ENCODE results near the gene FDXACB1.
"Not testable (repeated sequence)": the region's sequence is repeated elsewhere in the genome, so short reads cannot be mapped to it uniquely, and the experiment has no call there.

Gene FDXACB1

DNA sequence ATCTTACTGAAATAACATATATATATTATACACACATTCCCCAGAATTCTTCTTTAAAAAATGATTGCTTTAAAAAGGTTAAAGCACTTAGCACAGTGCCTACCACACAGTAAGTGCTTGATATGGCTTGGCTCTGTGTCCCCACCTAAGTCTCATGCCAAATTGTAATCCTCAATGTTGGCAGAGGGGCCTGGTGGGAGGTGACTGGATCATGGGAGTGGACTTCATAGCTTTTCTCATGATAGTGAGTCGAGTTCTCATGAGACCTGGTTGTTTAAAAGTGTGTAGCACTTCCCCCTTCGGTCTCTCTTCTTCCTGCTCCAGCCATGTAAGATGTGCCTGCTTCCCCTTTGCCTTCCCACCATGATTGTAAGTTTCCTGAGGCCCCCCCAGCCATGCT is 26.4 kb upstream of the FDXACB1 start:
- Histone ChIP-seq H3K36me3 (ENCODE audit: control insufficient read depth, low read depth, low read length) (no peaks in the 10 kb centered on the region), H3K4me1 (ENCODE audit: control insufficient read depth, low read depth, low read length) (no peaks in the 10 kb centered on the region), H3K27ac (ENCODE audit: low read length) (no peak overlapping the region), H3K27me3 (ENCODE audit: control insufficient read depth, insufficient read depth, low read length) (no peaks in the 10 kb centered on the region), H3K4me3 (ENCODE audit: low read length) (no peak overlapping the region), H3K9me3 (ENCODE audit: control insufficient read depth, low read depth, low read length) (no peaks in the 10 kb centered on the region), H3K9ac (ENCODE audit: low read length) (no peak overlapping the region)

DNA sequence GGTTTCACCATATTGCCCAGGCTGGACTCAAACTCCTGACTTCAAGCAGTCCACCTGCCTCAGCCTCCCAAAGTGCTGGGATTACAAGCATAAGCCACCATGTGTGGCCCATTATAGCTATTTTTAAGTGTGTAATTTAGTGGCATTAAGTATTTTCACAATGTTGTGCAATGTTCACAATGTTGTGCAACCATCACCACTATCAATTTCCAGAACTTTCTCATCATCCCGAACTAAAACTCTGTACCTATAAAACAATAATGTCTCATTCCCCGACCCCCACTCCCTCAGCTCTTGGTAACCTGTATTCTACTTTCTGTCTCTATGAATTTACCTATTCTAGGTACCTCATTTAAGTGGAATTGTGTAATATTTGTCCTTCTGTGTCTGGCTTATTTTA is 7.9 kb upstream of the FDXACB1 start:
- no peaks in the 10 kb centered on the region for H3K9me3 ChIP-seq (ENCODE audit: control insufficient read depth, low read depth, low read length)
- H3K27ac ChIP-seq (ENCODE audit: low read length), result no peak overlapping the region
- no peaks in the 10 kb centered on the region for H3K4me1 ChIP-seq (ENCODE audit: control insufficient read depth, low read depth, low read length)
- H3K36me3 ChIP-seq (ENCODE audit: control insufficient read depth, low read depth, low read length), result no peaks in the 10 kb centered on the region
- H3K9ac ChIP-seq (ENCODE audit: low read length), result no peak overlapping the region
- H3K27me3 ChIP-seq (ENCODE audit: control insufficient read depth, insufficient read depth, low read length), result no peaks in the 10 kb centered on the region
- no peak overlapping the region for H3K4me3 ChIP-seq (ENCODE audit: low read length)

DNA sequence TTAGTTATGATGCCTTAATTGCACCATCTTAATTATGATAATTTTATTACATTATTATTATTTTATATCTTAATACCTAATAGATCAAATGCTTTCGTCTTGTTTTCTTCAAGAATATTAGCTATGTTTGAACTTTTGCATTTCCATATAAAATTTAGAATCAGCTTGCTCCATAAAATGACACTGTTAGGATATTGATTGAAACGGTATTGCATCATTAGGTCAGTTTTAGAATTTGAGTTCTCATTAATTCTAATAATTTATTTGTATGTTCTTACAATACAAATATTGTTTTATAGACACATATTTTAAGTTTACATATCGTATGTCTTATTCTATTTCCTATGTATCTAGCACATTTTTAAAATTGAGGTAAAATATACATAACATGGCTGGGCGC is 7.1 kb upstream of the FDXACB1 start:
- no peaks in the 10 kb centered on the region for H3K4me1 ChIP-seq (ENCODE audit: control insufficient read depth, low read depth, low read length)
- no peaks in the 10 kb centered on the region for H3K36me3 ChIP-seq (ENCODE audit: control insufficient read depth, low read depth, low read length)
- no peak overlapping the region for H3K9ac ChIP-seq (ENCODE audit: low read length)
- H3K27ac ChIP-seq (ENCODE audit: low read length), result no peak overlapping the region
- no peaks in the 10 kb centered on the region for H3K27me3 ChIP-seq (ENCODE audit: control insufficient read depth, insufficient read depth, low read length)
- H3K9me3 ChIP-seq (ENCODE audit: control insufficient read depth, low read depth, low read length), result no peaks in the 10 kb centered on the region
- no peak overlapping the region for H3K4me3 ChIP-seq (ENCODE audit: low read length)

DNA sequence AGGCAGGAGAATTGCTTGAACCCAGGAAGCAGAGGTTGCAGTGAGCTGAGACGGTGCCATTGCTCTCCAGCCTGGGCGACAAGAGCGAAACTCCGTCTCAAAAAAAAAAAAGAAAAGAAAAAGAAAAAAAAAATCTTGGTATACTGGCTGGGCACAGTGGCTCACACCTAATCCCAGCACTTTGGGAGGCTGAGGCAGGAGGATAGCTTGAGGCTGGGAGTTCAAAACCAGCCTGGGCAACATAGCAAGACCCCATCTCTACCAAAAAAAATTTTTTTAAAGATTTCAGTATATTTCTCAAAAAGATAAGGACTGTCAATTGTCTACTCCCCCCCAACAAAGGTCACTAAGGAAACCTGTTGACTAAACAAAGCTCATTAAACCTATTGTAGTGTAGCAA is 6.1 kb upstream of the FDXACB1 start:
- not testable (repeated sequence) for H3K4me3 ChIP-seq (ENCODE audit: low read length); H3K27ac ChIP-seq (ENCODE audit: low read length); H3K36me3 ChIP-seq (ENCODE audit: control insufficient read depth, low read depth, low read length); H3K4me1 ChIP-seq (ENCODE audit: control insufficient read depth, low read depth, low read length); H3K9ac ChIP-seq (ENCODE audit: low read length); H3K9me3 ChIP-seq (ENCODE audit: control insufficient read depth, low read depth, low read length); H3K27me3 ChIP-seq (ENCODE audit: control insufficient read depth, insufficient read depth, low read length)

DNA sequence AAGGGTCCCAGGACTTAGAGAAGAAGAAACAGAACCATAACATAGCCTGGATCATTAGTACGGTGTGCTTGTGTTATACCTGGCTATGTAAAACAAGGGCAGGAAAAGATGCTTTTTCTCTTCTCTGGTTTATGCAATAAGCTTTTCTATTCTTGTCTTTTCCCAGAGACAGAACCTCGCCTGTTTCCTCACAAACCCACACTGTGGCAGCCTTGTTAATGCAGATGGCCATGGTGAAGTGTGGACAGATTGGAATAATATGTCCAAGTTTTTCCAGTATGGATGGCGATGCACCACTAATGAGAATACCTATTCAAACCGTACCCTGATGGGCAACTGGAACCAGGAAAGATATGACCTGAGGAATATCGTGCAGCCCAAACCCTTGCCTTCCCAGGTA is 3.2 kb upstream of the FDXACB1 start:
- Histone ChIP-seq H3K9me3 (ENCODE audit: control insufficient read depth, low read depth, low read length) (no peaks in the 10 kb centered on the region), H3K9ac (ENCODE audit: low read length) (no peak overlapping the region), H3K36me3 (ENCODE audit: control insufficient read depth, low read depth, low read length) (no peaks in the 10 kb centered on the region), H3K4me3 (ENCODE audit: low read length) (no peak overlapping the region), H3K4me1 (ENCODE audit: control insufficient read depth, low read depth, low read length) (peaks cover 5% of the 10 kb centered on the region), H3K27ac (ENCODE audit: low read length) (no peak overlapping the region), H3K27me3 (ENCODE audit: control insufficient read depth, insufficient read depth, low read length) (no peaks in the 10 kb centered on the region)

DNA sequence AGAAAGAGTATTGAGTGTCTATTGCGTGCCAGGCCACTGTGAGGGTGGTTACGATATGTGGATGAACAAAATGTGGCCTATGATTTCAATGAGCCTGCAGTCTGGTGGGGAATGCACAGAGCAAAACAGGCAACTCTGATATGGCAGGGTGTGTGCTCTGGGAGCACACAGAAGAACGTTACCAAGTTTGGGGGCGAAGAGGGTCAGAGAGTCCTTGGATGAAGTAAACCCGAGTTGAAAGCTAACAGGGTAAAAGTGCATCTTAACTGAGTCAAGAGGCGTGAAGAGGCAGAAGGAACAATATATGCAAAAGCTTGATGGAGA is 634 bp upstream of the FDXACB1 start:
- H3K9me3 ChIP-seq (ENCODE audit: control insufficient read depth, low read depth, low read length), result no peaks in the 10 kb centered on the region
- peak overlapping the region; percentile 97 for H3K27ac ChIP-seq (ENCODE audit: low read length)
- peak overlapping the region; percentile 99 for H3K4me3 ChIP-seq (ENCODE audit: low read length)
- H3K4me1 ChIP-seq (ENCODE audit: control insufficient read depth, low read depth, low read length), result peaks cover 5% of the 10 kb centered on the region
- H3K9ac ChIP-seq (ENCODE audit: low read length), result peak overlapping the region; percentile 84
- no peaks in the 10 kb centered on the region for H3K36me3 ChIP-seq (ENCODE audit: control insufficient read depth, low read depth, low read length)
- no peaks in the 10 kb centered on the region for H3K27me3 ChIP-seq (ENCODE audit: control insufficient read depth, insufficient read depth, low read length)

DNA sequence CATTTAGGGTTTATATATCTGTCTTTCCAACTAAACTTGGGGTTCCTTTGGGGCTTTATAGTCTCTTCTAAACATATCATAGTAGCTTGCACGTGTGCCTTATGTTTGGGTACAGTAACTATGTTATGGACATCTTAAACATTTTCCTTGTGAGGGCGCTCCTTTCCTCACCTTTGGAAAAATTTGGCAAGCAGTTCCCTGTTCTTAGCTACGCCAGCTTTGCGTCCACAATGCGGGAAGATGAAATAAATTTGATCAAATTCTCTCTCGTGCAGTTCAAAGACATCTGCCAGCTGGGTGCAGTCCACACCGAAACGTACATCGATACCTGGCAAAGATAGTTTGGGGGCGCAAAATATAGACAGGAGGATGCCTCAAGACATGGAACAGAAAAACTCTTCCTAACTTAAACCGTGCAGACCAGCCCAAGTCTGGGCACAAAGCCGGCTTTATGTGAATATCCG is 548 bp downstream of the FDXACB1 start:
- no peaks in the 10 kb centered on the region for H3K36me3 ChIP-seq (ENCODE audit: control insufficient read depth, low read depth, low read length)
- peak overlapping the region; percentile 99 for H3K4me3 ChIP-seq (ENCODE audit: low read length)
- peaks cover 5% of the 10 kb centered on the region for H3K4me1 ChIP-seq (ENCODE audit: control insufficient read depth, low read depth, low read length)
- H3K27me3 ChIP-seq (ENCODE audit: control insufficient read depth, insufficient read depth, low read length), result no peaks in the 10 kb centered on the region
- H3K9me3 ChIP-seq (ENCODE audit: control insufficient read depth, low read depth, low read length), result no peaks in the 10 kb centered on the region
- H3K27ac ChIP-seq (ENCODE audit: low read length), result peak overlapping the region; percentile 10
- H3K9ac ChIP-seq (ENCODE audit: low read length), result peak overlapping the region; percentile 61

DNA sequence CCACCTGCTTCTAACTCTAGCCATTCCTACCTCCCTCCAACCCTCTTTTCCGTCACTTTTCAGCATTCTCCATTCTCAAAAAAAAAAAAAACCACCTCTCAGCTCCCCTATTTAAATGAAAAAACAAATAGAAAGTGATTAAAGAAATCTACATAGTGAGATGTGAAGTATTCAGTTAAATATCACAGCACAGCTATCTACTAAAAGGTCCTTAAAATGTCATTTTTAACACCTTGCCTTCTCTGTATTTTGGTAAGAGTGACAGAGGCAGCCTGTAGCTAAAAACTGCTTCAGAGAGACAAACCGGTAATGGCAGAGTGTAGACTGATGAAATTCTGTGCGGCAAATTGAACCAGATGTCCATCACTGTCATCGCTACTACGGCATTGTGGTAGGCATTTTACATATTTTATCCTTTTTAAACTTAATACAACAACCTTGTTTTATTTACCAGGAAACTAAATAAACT is 7.2 kb downstream of the FDXACB1 start:
- H3K9me3 ChIP-seq (ENCODE audit: control insufficient read depth, low read depth, low read length), result no peaks in the 10 kb centered on the region

DNA sequence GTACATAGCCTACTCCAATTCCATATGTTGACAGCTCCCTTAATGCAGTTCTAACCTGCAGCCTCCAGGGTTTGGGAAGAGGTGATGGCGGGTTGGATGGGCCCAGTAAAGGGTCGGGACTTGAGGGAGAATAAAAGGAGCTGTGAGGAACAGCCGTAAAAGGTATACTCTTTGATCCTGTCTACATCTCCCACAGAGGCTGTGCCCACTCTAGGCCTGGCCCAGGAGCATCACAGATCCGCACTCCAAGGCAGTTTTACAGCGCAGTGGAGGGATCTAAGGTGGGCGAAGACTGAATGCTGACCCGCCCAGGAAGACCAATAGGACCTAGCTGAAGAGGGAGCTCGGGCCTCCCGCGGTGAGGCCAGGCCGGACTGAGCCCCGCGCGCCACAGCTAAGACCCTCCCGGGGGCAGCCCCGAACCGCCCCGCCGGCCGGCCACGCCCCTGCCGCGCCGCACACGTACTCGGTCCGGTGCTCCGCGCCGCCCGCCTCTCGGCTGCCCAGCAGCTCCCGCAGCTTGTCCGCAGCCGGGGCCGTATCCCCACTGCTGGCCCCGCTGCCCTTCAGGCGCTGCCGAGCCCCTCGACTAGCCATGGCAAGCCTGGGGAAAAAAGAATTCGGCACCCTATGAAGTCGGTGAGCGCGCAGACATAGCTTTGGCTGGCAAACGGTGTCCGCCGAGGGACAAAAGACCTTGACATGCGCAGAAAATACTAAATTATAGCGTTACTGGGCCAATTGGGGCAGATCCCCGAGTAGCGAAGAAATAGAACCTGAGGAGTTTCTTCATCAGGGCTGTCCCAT is 7.9 kb downstream of the FDXACB1 start, which contains the start of gene ALG9:
Gene ALG9, minus strand, starts transcription at position 696 of the 807 bp plus-strand sequence. Its CDS starts 99 bp downstream, at position 597.
- no peaks in the 10 kb centered on the region for H3K27me3 ChIP-seq (ENCODE audit: control insufficient read depth, insufficient read depth, low read length)
- peak within 1 kb of the TSS; percentile 51 for H3K9ac ChIP-seq (ENCODE audit: low read length)
- no peak within 1 kb of the TSS for H3K27ac ChIP-seq (ENCODE audit: low read length)
- no peaks in the 10 kb centered on the region for H3K9me3 ChIP-seq (ENCODE audit: control insufficient read depth, low read depth, low read length)
- H3K36me3 ChIP-seq (ENCODE audit: control insufficient read depth, low read depth, low read length), result peaks cover 6% of the 10 kb centered on the region
- H3K4me1 ChIP-seq (ENCODE audit: control insufficient read depth, low read depth, low read length), result peaks cover 6% of the 10 kb centered on the region
- H3K4me3 ChIP-seq (ENCODE audit: low read length), result peak within 1 kb of the TSS; percentile 94

More for the DNA sequence above, 7.2 kb downstream of the FDXACB1 start:
- no peaks in the 10 kb centered on the region for H3K27me3 ChIP-seq (ENCODE audit: control insufficient read depth, insufficient read depth, low read length)
- peaks cover 6% of the 10 kb centered on the region for H3K4me1 ChIP-seq (ENCODE audit: control insufficient read depth, low read depth, low read length)
- peak overlapping the region; percentile 94 for H3K4me3 ChIP-seq (ENCODE audit: low read length)
- no peaks in the 10 kb centered on the region for H3K36me3 ChIP-seq (ENCODE audit: control insufficient read depth, low read depth, low read length)
- H3K27ac ChIP-seq (ENCODE audit: low read length), result no peak overlapping the region
- H3K9ac ChIP-seq (ENCODE audit: low read length), result peak overlapping the region; percentile 51

DNA sequence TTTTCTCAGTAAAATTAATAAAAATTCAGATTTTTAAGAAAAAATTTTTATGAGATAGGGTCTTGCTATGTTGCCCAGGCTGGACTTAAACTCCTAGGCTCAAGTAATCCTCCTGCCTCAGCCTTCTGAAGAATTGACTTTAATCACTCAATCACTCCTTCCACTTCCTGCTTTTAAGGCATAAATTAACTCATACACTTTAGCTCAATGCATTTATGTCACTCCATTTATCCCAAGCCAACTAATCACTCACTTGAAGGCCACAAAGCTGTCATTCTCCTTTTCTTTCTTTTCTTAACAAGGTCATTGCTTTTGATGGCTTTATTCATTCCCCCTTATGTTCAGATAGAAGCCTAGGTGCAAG is 8.5 kb downstream of the FDXACB1 start:
- peaks cover 6% of the 10 kb centered on the region for H3K36me3 ChIP-seq (ENCODE audit: control insufficient read depth, low read depth, low read length)
- H3K27me3 ChIP-seq (ENCODE audit: control insufficient read depth, insufficient read depth, low read length), result no peaks in the 10 kb centered on the region
- peak overlapping the region; percentile 51 for H3K9ac ChIP-seq (ENCODE audit: low read length)
- H3K4me3 ChIP-seq (ENCODE audit: low read length), result peak overlapping the region; percentile 94
- H3K9me3 ChIP-seq (ENCODE audit: control insufficient read depth, low read depth, low read length), result no peaks in the 10 kb centered on the region
- H3K4me1 ChIP-seq (ENCODE audit: control insufficient read depth, low read depth, low read length), result peaks cover 6% of the 10 kb centered on the region
- no peak overlapping the region for H3K27ac ChIP-seq (ENCODE audit: low read length)

DNA sequence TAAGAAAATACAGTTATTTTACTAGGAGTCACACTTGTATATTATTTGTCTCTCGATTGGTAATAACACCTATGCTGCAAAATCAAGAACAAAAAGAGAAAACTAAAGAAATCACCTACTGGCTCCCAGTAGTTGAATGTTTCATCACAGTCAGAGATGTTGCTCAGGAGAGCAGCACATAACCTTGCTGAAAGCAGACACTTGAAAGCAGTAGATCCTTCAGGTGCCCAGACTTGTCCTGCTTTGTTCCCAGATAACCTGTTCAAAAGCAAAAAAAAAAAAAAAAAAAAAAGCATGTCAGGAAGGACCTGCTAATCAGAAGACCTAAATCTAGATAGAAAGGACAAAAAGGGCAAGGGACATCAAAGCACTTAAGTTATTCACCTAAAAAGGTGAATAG is 8.9 kb downstream of the FDXACB1 start:
- no peak overlapping the region for H3K27ac ChIP-seq (ENCODE audit: low read length)
- H3K27me3 ChIP-seq (ENCODE audit: control insufficient read depth, insufficient read depth, low read length), result no peaks in the 10 kb centered on the region
- peaks cover 6% of the 10 kb centered on the region for H3K4me1 ChIP-seq (ENCODE audit: control insufficient read depth, low read depth, low read length)
- H3K9me3 ChIP-seq (ENCODE audit: control insufficient read depth, low read depth, low read length), result no peaks in the 10 kb centered on the region
- peaks cover 6% of the 10 kb centered on the region for H3K36me3 ChIP-seq (ENCODE audit: control insufficient read depth, low read depth, low read length)
- no peak overlapping the region for H3K9ac ChIP-seq (ENCODE audit: low read length)
- peak overlapping the region; percentile 94 for H3K4me3 ChIP-seq (ENCODE audit: low read length)

DNA sequence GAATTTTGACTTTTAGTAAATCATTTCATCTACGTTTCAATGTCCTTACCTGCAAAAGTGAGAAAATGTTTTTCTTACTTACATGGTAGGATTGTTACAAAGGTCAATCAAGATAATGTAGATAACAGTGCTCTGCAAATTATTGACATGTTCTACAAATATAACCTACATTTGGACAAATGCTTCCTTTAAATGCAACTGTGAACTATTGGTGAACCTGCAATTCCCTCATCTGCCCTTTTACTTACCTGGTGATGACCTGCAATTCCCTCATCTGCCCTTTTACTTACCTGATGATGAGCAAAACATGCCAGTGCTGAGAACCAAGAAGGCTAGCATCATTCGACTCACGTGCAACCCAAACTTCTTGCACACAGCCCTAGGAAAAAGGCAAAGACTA is 18.7 kb downstream of the FDXACB1 start:
- Histone ChIP-seq H3K9ac (ENCODE audit: low read length) (no peak overlapping the region), H3K27ac (ENCODE audit: low read length) (no peak overlapping the region), H3K36me3 (ENCODE audit: control insufficient read depth, low read depth, low read length) (peaks cover 13% of the 10 kb centered on the region), H3K27me3 (ENCODE audit: control insufficient read depth, insufficient read depth, low read length) (no peaks in the 10 kb centered on the region), H3K4me1 (ENCODE audit: control insufficient read depth, low read depth, low read length) (no peaks in the 10 kb centered on the region), H3K4me3 (ENCODE audit: low read length) (no peak overlapping the region), H3K9me3 (ENCODE audit: control insufficient read depth, low read depth, low read length) (no peaks in the 10 kb centered on the region)
